ENCODE data around the gene CLVS2.

DNA sequence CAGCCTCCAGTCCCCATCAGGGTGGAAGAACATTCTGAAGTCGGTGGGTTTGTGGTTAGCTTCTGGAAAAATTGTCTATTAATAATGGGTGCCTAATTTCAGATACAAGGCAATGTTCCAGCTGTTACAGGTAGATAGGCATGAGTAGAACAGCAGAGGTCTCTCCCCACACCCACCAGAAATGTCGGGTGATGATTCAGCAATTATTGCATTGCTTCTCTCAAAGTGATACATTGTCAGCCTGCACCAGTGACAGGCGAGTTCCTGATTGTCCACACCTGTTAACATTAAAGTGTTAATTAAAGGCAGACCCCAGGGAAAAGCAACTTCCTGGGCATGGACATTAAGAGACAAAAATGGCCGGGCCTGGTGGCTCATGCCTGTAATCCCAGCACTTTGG is 18.9 kb upstream of the CLVS2 start:
- no peak for TF ChIP-seq POLR2A (IDR thresholded peaks at IDR 0.05; ENCODE audit: low read length)
- TF ChIP-seq, protein P1, sequence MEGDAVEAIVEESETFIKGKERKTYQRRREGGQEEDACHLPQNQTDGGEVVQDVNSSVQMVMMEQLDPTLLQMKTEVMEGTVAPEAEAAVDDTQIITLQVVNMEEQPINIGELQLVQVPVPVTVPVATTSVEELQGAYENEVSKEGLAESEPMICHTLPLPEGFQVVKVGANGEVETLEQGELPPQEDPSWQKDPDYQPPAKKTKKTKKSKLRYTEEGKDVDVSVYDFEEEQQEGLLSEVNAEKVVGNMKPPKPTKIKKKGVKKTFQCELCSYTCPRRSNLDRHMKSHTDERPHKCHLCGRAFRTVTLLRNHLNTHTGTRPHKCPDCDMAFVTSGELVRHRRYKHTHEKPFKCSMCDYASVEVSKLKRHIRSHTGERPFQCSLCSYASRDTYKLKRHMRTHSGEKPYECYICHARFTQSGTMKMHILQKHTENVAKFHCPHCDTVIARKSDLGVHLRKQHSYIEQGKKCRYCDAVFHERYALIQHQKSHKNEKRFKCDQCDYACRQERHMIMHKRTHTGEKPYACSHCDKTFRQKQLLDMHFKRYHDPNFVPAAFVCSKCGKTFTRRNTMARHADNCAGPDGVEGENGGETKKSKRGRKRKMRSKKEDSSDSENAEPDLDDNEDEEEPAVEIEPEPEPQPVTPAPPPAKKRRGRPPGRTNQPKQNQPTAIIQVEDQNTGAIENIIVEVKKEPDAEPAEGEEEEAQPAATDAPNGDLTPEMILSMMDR (IDR thresholded peaks at IDR 0.05) = no peak
- TF ChIP-seq, protein P2, sequence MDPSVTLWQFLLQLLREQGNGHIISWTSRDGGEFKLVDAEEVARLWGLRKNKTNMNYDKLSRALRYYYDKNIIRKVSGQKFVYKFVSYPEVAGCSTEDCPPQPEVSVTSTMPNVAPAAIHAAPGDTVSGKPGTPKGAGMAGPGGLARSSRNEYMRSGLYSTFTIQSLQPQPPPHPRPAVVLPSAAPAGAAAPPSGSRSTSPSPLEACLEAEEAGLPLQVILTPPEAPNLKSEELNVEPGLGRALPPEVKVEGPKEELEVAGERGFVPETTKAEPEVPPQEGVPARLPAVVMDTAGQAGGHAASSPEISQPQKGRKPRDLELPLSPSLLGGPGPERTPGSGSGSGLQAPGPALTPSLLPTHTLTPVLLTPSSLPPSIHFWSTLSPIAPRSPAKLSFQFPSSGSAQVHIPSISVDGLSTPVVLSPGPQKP (IDR thresholded peaks at IDR 0.05; ENCODE audit: low read depth, low read length) = no peak
- TF ChIP-seq RAD21 (conservative IDR thresholded peaks at IDR 0.05 in 1 of 2, IDR thresholded peaks at IDR 0.05 in 1 of 2) = no peak
- TF ChIP-seq JUN (IDR thresholded peaks at IDR 0.05) = no peak
- TF ChIP-seq REST (IDR thresholded peaks at IDR 0.05) = no peak
- TF ChIP-seq EP300 (IDR thresholded peaks at IDR 0.05) = no peak

Measured in A549 (cell line).